ENCODE measurements around the gene OR2L5.

Gene OR2L5

DNA sequence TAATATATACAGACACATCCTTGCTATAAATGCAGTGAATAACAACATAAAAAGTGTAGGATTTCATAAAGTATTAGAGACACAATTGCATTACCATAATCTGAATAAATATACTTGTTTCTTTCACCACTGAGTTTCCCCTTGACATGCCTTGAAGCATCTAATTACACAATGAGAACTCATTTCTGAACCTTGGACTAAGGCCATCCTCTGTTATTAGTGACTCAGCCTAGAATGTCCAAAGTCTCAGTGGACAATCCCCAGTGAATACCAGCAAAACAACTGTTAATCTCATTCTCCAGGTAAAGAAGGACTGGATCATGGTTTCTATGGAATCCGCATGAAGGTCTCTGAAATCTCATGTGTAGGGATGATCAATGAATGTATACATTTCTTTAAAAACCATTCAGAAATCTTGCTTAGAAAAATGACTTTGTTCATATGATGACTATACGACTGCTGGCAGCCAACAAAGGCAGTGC is at the start of gene OR2L5:
TSS of gene OR2L5 (plus strand) at position 432 of the 482 bp plus-strand sequence. CDS start 8,288 bp downstream, outside the sequence.
- no peak for DNase-seq (ENCODE audit: low read depth, low spot score)

GRCh38 chr1:247964933-247965332 is 48.5 kb upstream of the OR2L5 start, which contains the start of gene OR2AK2:
Gene OR2AK2 (plus strand): TSS chr1:247965233. CDS start chr1:247965377, 144 bp downstream.
- DNase-seq (ENCODE audit: low read depth, low spot score): no peak

- DNase-seq (ENCODE audit: low read depth, low spot score): no peak
Measured at GRCh38 chr1:247966532-247967204, 46.8 kb upstream of the OR2L5 start.

GRCh38 chr1:247992986-247993385 is 20.5 kb upstream of the OR2L5 start:
- DNase-seq (ENCODE audit: low read depth, low spot score): no peak

- no peak for DNase-seq (ENCODE audit: low read depth, low spot score)
Measured at GRCh38 chr1:247998811-247999210, 14.6 kb upstream of the OR2L5 start.

DNA sequence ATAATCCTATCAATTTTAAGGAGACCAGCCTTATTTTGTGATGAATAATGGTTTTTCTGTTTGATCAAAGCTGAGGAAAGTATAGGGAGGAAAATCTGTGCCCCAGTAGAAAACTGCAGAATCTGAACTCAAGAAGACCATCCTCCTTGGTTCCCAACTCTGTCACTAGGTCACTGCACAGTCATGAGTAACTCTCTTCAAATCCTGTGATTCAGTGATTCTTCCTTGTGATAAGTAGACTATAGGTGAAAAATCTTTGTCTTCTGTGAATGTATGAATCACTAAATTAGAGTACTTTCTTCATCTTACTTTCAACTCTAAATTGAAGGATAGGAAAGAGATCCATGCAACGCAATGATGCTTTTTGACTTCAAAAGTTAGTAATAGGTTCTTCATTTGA is 13.3 kb upstream of the OR2L5 start:
- DNase-seq (ENCODE audit: low read depth, low spot score): no peak

- no peak for DNase-seq (ENCODE audit: low read depth, low spot score)
Measured at GRCh38 chr1:248007778-248008177, 5.7 kb upstream of the OR2L5 start.

DNA sequence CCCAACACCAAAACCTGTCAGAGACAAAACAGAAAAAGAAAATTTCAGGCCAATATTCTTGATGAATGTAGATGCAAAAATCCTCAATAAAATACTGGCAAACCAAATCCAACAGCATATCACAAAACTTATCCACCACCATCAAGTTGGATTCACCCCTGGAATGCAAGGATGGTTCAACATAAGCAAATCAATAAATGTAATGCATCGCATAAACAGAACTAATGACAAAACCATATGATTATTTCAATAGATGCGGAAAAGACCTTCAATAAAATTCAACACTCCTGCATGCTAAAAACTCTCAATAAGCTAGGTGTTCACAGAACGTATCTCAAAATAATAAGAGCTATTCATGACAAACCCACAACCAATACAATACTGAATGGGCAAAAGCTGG is 3.8 kb upstream of the OR2L5 start:
- DNase-seq (ENCODE audit: low read depth, low spot score): no peak

DNA sequence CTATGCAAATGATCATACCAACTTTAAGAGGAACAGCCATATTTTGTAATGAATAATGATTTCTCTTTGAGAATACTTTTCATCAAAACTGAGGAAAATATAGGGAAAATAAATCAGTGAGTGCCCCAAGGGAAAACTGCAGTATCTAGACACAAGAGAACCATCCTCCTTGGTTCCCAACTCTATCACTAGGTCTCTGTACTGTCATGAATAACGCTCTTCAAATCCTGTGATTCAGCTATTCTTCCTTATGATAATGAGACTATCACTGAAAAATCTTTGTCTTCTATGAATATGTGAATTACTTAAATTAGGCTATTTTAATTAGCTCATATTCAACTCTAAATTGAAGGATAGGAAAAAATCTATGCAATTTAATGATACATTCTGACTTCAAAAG is 2.3 kb downstream of the OR2L5 start:
- no peak for DNase-seq (ENCODE audit: low read depth, low spot score)

DNA sequence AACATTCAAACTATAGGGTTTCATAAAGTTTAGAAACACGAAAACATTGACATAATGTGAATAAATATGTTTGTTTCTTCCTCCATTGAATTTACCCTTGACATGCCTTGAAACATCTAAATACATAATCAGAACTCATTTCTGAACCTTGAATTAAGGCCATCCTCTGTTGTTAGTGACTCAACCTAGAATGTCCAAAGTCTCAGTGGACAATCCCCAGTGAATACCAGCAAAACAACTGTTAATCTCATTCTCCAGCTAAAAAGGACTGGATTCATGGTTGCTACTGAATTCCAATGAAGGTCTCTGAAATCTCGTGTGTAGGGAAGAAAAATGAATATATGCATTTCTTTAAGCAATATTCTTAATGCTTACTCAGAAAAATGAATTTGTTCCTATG is 16.3 kb downstream of the OR2L5 start, which contains the start of gene OR2L2:
TSS of gene OR2L2 (plus strand) at position 301 of the 400 bp plus-strand sequence. CDS start 8,198 bp downstream, outside the sequence.
- no peak for DNase-seq (ENCODE audit: low read depth, low spot score)

- no peak for DNase-seq (ENCODE audit: low read depth, low spot score)
Measured at GRCh38 chr1:248045209-248045608, 31.7 kb downstream of the OR2L5 start.

DNA sequence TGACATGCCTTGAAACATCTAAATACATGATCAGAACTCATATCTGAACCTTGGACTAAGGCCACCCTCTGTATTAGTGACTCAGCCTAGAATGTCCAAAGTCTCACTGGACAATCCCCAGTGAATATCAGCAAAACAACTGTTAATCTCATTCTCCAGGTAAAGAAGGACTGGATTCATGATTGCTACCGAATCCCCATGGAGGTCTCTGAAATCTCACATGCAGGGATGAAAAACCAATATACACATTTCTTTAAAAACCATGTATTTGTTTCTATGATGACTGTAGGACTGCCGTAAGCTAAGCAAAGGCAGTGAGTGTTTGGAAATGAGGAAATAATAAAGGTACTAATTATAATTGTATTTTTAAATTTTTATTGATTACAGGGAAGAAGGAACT is 33.1 kb downstream of the OR2L5 start, which contains the start of gene OR2L3:
TSS of gene OR2L3 (plus strand) at position 301 of the 400 bp plus-strand sequence. CDS start 13,846 bp downstream, outside the sequence.
- no peak for DNase-seq (ENCODE audit: low read depth, low spot score)

DNA sequence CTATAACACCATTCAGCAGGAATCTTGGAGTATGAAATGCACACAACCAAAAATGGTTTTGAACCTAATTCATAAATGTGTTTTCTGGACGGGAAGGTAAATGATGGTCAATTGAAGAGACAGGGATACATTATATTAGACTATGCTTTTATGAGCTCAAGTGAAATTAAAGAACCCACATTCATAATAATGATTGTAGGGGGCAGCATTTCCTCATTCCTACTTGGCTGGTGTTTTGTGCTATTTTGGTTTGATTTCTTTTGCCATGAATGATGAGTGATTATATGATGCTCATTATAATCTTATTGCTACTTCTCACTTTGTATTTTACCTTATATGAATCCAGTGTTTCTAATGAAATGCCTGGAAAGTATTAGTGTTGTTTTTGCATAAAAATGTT is 33.5 kb downstream of the OR2L5 start:
- DNase-seq (ENCODE audit: low read depth, low spot score): no peak

GRCh38 chr1:248054671-248055070 is 41.2 kb downstream of the OR2L5 start:
- no peak for DNase-seq (ENCODE audit: low read depth, low spot score)

DNA sequence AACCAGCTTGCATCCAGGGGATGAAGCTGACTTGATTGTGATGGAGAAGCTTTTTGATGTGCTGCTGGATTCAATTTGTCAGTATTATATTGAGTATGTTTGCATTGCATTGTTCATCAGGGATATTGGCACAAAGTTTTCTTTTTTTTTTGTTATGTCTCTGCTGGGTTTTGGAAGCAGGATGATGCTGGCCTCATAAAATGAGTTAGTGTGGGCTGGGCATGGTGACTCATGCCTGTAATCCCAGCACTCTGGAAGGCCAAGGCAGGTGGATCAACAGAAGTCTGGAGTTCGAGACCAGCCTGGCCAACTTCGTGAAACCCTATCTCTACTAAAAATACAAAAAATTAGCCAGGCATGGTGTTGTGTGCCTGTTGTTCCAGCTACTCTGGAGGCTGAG is 41.8 kb downstream of the OR2L5 start:
- DNase-seq (ENCODE audit: low read depth, low spot score): no peak

DNA sequence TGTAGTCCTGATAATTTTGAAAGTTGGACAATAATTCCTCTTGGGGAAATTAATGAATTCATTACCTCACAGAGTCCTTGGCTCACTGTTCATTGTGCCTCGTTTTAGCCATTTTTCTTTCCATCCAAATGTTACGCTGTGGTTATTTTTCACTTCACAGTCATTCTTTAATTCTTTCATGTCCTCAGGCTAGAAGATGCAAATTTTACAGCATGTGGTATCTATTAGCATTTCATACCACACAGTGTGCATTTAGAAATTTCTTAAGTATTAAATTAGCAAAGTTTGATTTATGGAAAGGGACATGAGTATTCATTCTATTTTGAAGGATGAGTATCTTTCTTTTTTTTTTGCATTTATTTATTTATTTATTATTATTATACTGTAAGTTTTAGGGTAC is 51.6 kb downstream of the OR2L5 start:
- DNase-seq (ENCODE audit: low read depth, low spot score): no peak

DNA sequence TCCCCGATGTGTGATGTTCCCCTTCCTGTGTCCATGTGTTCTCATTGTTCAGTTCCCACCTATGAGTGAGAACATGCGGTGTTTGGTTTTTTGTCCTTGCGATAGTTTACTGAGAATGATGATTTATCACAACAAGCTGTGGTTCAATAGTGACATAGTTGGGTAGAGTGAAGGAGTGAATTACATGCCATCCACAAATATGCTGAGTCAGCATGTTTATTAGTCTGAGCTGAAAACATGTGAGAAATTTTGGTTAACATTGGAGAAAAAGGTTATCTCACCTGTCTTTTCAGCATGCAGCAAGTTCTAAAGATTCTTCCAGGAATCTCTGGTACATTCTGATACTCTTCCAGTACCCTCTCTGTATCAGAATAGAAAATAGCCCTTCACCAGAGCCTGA is 52.1 kb downstream of the OR2L5 start:
- DNase-seq (ENCODE audit: low read depth, low spot score): no peak

All from astrocyte of the hippocampus (primary cell).